GM12878 (cell line): ENCODE results near the gene RPEL1. TPM values are rescaled to one million over a fixed set of nuclear protein-coding genes. Genes with fewer than 3 reads are reported as not detected.

Experiments
- ATAC-seq: fragments of 200-7000 bp; cut with Tn5 transposase; 3 replicates; pipeline ENCODE4 v1.9.1; 2020; ENCODE audit warnings: mild to moderate bottlenecking, moderate library complexity
- BruUV-seq: library from RNA; stranded (reverse); fragments of 400-500 nt; replicated peaks from 2 replicates; lab custom pipeline; 2021; lab: Mats Ljungman, UMichigan
- CTCF ChIA-PET: fragments of 300-600 bp; sonication (Branson Sonifier 250); formaldehyde crosslinking; extraction: SDS; loops from one replicate; lab custom pipeline; 2021; ENCODE audit warnings: inconsistent platforms; lab: Yijun Ruan, JAX
- POLR2A ChIA-PET: fragments of 350-600 bp; formaldehyde crosslinking; extraction: SDS; loops from one replicate; lab custom pipeline; 2021; ENCODE audit warnings: inconsistent platforms; lab: Charles Lee
- RAD21 ChIA-PET: fragments of 300-600 bp; sonication (Branson Sonifier 250); formaldehyde crosslinking; loops from one replicate; lab custom pipeline; 2023; ENCODE audit warnings: antibody characterized with exemption; ENCODE audit not compliant: unreplicated experiment; lab: Charles Lee
- SMC1A ChIA-PET: fragments of 300-600 bp; sonication (Branson Sonifier 250); formaldehyde crosslinking; loops from one replicate; lab custom pipeline; 2023; ENCODE audit not compliant: unreplicated experiment, uncharacterized antibody; lab: Charles Lee
- DNase-seq: peaks from one replicate; pipeline ENCODE4 v3.0.0-alpha.2; 2011; ENCODE audit warnings: low read depth, low spot score
- FAIRE-seq: peaks from 3 replicates; lab custom pipeline; 2011; peaks lifted over from hg19 to GRCh38; lab: Jason Lieb, UNC
- H2AFZ ChIP-seq: 2 replicates; pipeline ENCODE4 v1.6.0; 2011; ENCODE audit warnings: low read depth, low read length, control low read depth; ENCODE audit not compliant: control insufficient read depth
- H3K27ac ChIP-seq: 2 replicates; pipeline ENCODE4 v1.5.1; 2011; ENCODE audit warnings: control low read depth; ENCODE audit not compliant: control insufficient read depth, insufficient read depth
- H3K27me3 ChIP-seq, 2 experiments: replicated peaks in 1 of 2; 2 replicates each; pipeline versions ENCODE4 v1.6.0 to v1.6.1; 2011; ENCODE audit warnings: low read length in 1 of 2; ENCODE audit not compliant: control insufficient read depth in 2 of 2, insufficient read depth in 2 of 2
- H3K36me3 ChIP-seq, 2 experiments: 2 replicates each; pipeline ENCODE4 v1.5.1; 2011; ENCODE audit warnings: low read length in 1 of 2; ENCODE audit not compliant: control insufficient read depth in 2 of 2, insufficient read depth in 2 of 2
- H3K4me1 ChIP-seq: 2 replicates; pipeline ENCODE4 v1.6.1; 2011; ENCODE audit warnings: mild to moderate bottlenecking, low read length, moderate library complexity, mixed read lengths; ENCODE audit not compliant: control insufficient read depth, insufficient read depth
- H3K4me2 ChIP-seq: 2 replicates; pipeline ENCODE4 v1.6.0; 2011; ENCODE audit warnings: control low read depth; ENCODE audit not compliant: control insufficient read depth, insufficient read depth
- H3K4me3 ChIP-seq: fragments of 200-600 bp; sonication (generic); 2 replicates; pipeline ENCODE4 v1.5.1; 2016
- H3K79me2 ChIP-seq: 2 replicates; pipeline ENCODE4 v1.6.0; 2011; ENCODE audit warnings: low read length; ENCODE audit not compliant: control insufficient read depth, insufficient read depth
- H3K9ac ChIP-seq: 2 replicates; pipeline ENCODE4 v1.8.0; 2011; ENCODE audit warnings: low read length, control low read depth, mixed read lengths; ENCODE audit not compliant: control insufficient read depth, insufficient read depth
- H3K9me3 ChIP-seq: replicated peaks from 3 replicates; pipeline ENCODE4 v1.5.1; 2011; ENCODE audit warnings: mild to moderate bottlenecking, low read length; ENCODE audit not compliant: control insufficient read depth, insufficient read depth
- H4K20me1 ChIP-seq: 2 replicates; pipeline ENCODE4 v1.6.0; 2011; ENCODE audit not compliant: control insufficient read depth, insufficient read depth
- CEBPB ChIP-seq, 2 experiments: fragments of 150-350 bp in 1 of 2; IDR thresholded peaks; 2 replicates each; pipeline ENCODE4 v1.6.1; 2012 to 2014; ENCODE audit warnings: low read depth in 2 of 2, low read length in 2 of 2, borderline replicate concordance in 1 of 2, inconsistent platforms in 1 of 2
- FOS ChIP-seq: IDR thresholded peaks from 3 replicates; pipeline ENCODE4 v1.6.1; 2011; ENCODE audit warnings: borderline replicate concordance; ENCODE audit not compliant: insufficient read length; ENCODE audit errors: extremely low read depth
- IKZF1 ChIP-seq: fragments of 450-650 bp; conservative IDR thresholded peaks from 2 replicates; pipeline ENCODE4 v1.6.1; 2017; ENCODE audit warnings: antibody characterized with exemption, mild to moderate bottlenecking
- IRF3 ChIP-seq: fragments of 450-650 bp; IDR thresholded peaks from 2 replicates; pipeline ENCODE4 v1.6.1; 2014; ENCODE audit warnings: mild to moderate bottlenecking
- NFYB ChIP-seq: IDR thresholded peaks from 2 replicates; pipeline ENCODE4 v1.6.1; 2011; ENCODE audit warnings: low read depth, mild to moderate bottlenecking, low read length, improper control_type of control experiment, moderate library complexity; ENCODE audit not compliant: insufficient read depth
- PAX8 ChIP-seq: fragments of 450-650 bp; IDR thresholded peaks from 2 replicates; pipeline ENCODE4 v1.6.1; 2017; ENCODE audit warnings: mild to moderate bottlenecking, moderate library complexity
- REST ChIP-seq: IDR thresholded peaks from 2 replicates; pipeline ENCODE4 v1.6.1; 2012; ENCODE audit warnings: mild to moderate bottlenecking, low read depth, low read length
- ZBTB33 ChIP-seq: fragments of 450-650 bp; IDR thresholded peaks from 2 replicates; pipeline ENCODE4 v1.6.1; 2017; ENCODE audit warnings: mild to moderate bottlenecking
- ZZZ3 ChIP-seq: IDR thresholded peaks from 2 replicates; pipeline ENCODE4 v1.6.1; 2011; ENCODE audit warnings: low read depth; ENCODE audit not compliant: control insufficient read depth, insufficient read length
- WGBS: methylation state at CpG from one replicate; pipeline ENCODE4 v1.1.6; 2016; ENCODE audit warnings: low lambda C conversion rate; ENCODE audit not compliant: insufficient replicate concordance, insufficient coverage; ENCODE audit errors: missing lambda C conversion rate; 5-methylcytosine and 5-hydroxymethylcytosine counted together
- in situ Hi-C: fragments of 300-500 bp; cut with MboI; formaldehyde crosslinking; loops from 9 replicates; pipeline ENCODE4 v1.14.3; 2018; ENCODE audit warnings: mixed read lengths
- intact Hi-C: fragments of 100-400 bp; cut with micrococcal nuclease; formaldehyde crosslinking; loops from one replicate; pipeline ENCODE4 v1.14.2; 2022; ENCODE audit not compliant: unreplicated experiment
- polyA plus RNA-seq, 11 experiments: library from polyadenylated mRNA; depleted of rRNA in 4 of 11; unstranded in 6 of 11; stranded (reverse) in 5 of 11; fragments of >200 nt; fragmentation: Nextera tagmentation in 4 of 11; fragmentation: Illumina TruSeq in 1 of 11; extraction: Ambion mirVana in 4 of 11; extraction: Trizol in 1 of 11; gene quantifications; 1 replicate in 1 of 11; 2 replicates in 10 of 11; pipeline versions ENCODE4 v1.2.1 to v1.2.3, GENCODE V29; 2011 to 2016; ENCODE audit warnings: inconsistent platforms in 2 of 11, missing spikeins in 2 of 11, low read depth in 1 of 11
- total RNA-seq, 4 experiments: library from RNA; depleted of rRNA in 3 of 4; stranded (reverse); fragments of >200 nt in 3 of 4; fragmentation: Illumina TruSeq in 1 of 4; extraction: Trizol in 1 of 4; gene quantifications; 2 replicates each; pipeline versions ENCODE4 v1.2.1 to v1.2.3, GENCODE V29; 2013 to 2021

Gene RPEL1
- total and polyA plus RNA-seq, 10 of the 15 experiments (the other 5 are each of a cell fraction or from before 2014, with no cell fraction given) = 0.04 to 0.08 (median 0.06) TPM; not detected in 6

DNA sequence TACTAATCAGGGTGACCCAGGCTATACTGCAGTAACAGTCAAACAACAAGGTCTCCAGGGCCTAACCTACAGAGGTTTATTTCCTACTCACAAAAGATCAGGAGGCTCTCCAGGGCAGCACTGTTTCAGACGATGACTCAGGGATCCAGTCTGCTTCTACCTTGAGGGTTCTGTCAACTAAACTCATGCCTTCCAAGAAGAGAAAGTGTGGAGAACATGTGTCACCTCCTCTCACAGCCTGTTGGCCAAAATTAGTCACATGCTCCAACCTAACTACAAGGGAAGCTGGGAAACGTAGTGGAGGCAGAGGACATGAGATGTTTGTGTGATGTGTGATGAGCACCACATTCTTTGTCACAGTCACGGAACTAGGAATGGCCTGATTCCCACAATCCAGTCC is 16.5 kb downstream of the RPEL1 start:
- no peak overlapping the region for H3K4me3 ChIP-seq
- no peaks in the 10 kb centered on the region; a peak in 1 of 4 replicates for H3K27me3 ChIP-seq
- no peaks in the 10 kb centered on the region for H3K79me2 ChIP-seq
- H2AFZ ChIP-seq = no peak overlapping the region
- no peak for DNase-seq
- H3K9ac ChIP-seq = no peak overlapping the region
- ChIA-PET CTCF (no interaction called here), SMC1A (no interaction called here), RAD21 (no interaction called here), POLR2A (no interaction called here)
- in situ Hi-C loops = no loop called here
- no peak overlapping the region for H3K4me2 ChIP-seq
- FAIRE-seq = no peak
- 39% methylated on average over 3 of the region's 3 CpGs for WGBS
- no peaks in the 10 kb centered on the region; the same call in 1 of the 3 replicates for H3K9me3 ChIP-seq
- BruUV-seq = no TSS peak
- no peaks in the 10 kb centered on the region for H3K4me1 ChIP-seq
- H3K36me3 ChIP-seq = no peaks in the 10 kb centered on the region
- no peak for TF ChIP-seq IRF3
- 0 out of 2 replicates have a peak, but pooled peaks have one; percentile 42 for TF ChIP-seq NFYB
- TF ChIP-seq PAX8 = no peak
- intact Hi-C loops = no loop called here
- no peak for ATAC-seq
- no peak overlapping the region for H3K27ac ChIP-seq
- no peaks in the 10 kb centered on the region for H4K20me1 ChIP-seq

- Histone ChIP-seq H3K4me3 (no peak overlapping the region), H3K79me2 (no peaks in the 10 kb centered on the region), H3K36me3 (no peaks in the 10 kb centered on the region), H3K4me2 (no peak overlapping the region), H3K27ac (no peak overlapping the region), H2AFZ (no peak overlapping the region), H3K9ac (no peak overlapping the region), H3K4me1 (no peaks in the 10 kb centered on the region), H4K20me1 (no peaks in the 10 kb centered on the region), H3K9me3 (no peaks in the 10 kb centered on the region; the same call in 2 of the 3 replicates), H3K27me3 (no peaks in the 10 kb centered on the region; a peak in 1 of 4 replicates)
- no TSS peak for BruUV-seq
- ChIA-PET RAD21 (no interaction called here), CTCF (no interaction called here), SMC1A (no interaction called here), POLR2A (no interaction called here)
- DNase-seq (no peak), ATAC-seq (no peak), FAIRE-seq (no peak)
- TF ChIP-seq ZZZ3 (no peak), FOS (no peak), IKZF1 (no peak), REST (peak; percentile 96), ZBTB33 (no peak), CEBPB (IDR thresholded peaks at IDR 0.05; ENCODE audit: borderline replicate concordance in 1 of 2, low read depth in 2 of 2, low read length in 2 of 2) (no peak)
- in situ Hi-C loops (no loop called here), intact Hi-C loops (no loop called here)
- WGBS = 45% methylated on average over 11 of the region's 11 CpGs
Measured at GRCh38 chr10:103265717-103266329, 20.1 kb downstream of the RPEL1 start.
